Measurements from ENCODE around the gene NPS.

Gene NPS

DNA sequence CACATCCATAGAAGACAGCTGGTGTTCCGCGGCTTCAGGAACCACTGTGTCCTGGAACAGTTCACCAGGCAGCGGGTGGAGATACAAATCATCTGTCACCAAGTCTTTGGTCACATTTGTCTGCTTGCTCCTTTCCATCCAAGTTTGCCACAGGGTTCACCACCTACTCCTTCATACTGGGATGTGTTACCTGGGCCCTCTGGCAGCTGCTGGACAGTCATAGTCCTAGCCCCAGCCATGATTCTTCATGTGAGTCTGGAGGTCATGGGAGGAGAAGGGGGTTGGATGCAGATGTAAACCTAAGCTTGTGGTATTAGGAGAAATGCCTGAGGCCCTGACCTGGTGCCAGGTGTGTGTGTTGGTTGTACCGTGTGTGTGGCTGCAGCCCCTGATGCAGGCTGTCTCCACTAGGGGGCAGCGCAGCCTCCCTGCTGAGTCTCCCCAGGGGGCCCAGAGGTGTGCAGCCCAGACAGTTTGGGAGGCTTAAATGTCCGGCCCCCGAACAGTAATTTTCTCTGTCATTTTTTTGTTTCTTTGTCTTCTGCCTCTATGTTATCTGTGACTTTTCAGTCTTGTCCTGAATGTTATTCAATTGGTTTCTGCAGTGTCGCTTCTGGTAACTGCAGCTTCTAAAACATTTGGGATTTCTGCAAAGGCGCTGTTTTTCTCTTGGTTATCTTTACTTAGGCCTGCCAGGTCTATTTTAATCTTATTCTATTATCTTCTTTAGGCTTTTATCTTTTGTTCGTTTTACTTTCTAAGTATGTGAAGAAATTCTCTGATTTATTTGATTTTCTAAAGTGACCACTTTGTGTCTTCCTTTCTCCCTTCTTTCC lies 14.8 kb downstream of the NPS start:
- DNase-seq, result no peak

DNA sequence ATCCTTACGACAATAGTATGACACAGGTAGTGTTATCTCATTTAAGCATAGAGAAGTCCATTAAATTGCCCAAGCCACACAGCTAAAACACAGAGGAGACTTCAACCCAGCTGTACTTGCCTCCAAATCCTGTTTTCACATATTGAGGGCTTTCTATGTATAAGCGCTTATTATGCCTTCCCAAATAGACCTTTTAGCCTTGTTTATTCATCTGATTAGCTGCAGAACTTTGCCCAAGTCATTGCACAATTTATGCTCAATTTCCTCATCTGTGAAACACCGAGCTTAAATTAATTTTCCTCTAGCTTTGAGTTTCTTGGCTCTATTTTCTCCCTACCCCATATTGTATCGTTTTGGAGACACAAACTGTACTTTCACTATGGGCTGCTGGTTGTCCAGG lies 15.5 kb downstream of the NPS start:
- DNase-seq, result no peak

DNA sequence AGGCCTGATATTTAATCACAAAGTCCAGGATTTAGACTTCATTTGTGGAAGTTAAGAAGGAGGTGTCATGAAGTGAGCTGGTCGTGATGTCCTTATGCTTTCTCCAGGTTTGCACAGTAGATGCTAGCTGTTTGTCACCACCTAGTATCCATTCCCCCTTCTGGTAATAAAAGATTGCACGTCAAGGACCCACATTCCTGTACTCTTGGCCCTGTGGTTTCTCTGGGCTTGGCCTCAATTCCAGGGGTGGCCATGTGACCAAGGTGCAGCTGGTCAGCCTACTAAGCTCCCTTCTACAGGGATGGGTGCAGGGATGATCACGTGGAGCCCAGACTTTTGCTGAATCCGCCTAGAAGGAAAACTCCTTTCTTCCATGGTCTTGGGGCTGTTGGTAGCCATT lies 16.5 kb downstream of the NPS start:
- no peak for DNase-seq

DNA sequence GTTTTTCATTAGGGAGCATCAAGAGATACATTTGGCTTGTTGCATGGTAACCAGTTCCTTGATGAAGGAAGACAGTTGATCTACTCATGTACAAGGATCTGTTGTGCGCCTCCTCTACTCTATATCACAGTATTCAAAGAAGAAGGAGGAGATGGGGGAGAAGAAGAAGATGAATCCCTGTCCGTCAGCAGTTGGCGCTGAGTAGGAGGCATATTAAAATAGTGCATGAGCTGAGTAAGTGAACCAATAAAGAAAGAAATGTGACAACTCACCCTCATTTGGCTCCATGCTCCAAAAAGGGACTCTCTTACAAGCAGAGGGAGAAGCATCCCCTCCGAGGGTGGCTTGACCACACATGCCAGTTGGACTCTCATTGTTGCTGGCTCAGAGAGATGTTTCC lies 20.1 kb downstream of the NPS start:
- no peak for DNase-seq

DNA sequence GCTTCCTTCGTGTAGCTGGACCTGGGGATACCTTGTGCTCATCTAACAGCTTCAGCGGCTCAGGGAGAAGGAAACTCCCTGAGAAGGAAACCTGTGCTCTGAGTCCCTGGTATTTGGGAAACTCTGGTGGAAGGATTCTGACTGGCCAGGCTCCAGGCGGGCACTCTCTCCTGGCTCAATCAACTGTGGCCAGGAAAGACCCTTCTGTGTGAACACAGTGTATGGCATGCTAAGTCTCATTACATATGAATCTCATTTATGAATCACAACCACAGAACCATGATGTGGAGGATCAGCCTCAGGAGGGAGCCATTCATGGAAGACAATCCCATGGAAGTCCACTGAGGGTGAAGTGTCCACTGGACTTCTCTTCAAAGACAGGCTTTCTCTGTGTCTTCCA lies 20.9 kb downstream of the NPS start:
- DNase-seq, result no peak

DNA sequence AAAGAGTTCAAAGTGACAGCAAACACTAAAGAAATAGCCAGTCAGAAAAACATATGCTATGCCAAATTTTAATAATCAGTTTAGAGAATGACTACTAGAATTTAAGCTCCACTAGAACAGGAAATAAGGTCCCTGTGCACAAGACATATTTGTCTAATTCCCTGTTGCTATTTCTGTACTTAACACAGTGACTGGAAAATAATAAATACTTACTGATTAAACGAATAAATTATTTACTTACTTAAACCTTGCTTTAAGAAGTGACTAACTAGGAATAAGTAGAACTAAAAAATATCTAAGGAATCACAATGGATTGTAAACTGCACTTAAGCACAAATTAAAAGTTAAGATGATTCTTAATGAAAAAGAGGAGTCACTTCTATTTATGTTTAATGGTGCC lies 22.3 kb downstream of the NPS start:
- no peak for DNase-seq

DNA sequence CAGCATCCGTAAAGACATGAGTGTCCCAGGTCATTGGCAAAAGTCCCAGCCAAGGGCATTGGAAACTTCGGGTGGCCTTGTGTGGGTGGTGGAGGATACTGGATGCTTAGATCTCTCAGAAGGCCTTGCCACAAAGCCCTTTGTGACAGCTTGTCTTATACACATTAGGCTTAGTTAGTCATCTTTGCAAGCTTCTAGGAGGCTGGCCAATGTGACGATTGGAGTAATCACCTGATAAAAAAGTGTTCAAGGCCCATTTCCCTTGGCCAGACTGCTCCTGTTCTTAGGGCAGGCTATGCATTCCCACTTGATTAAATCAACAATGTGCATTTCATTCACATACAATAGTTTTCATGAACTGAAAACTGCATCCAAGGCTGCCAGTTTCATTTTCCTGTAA lies 26.9 kb downstream of the NPS start:
- no peak for DNase-seq

DNA sequence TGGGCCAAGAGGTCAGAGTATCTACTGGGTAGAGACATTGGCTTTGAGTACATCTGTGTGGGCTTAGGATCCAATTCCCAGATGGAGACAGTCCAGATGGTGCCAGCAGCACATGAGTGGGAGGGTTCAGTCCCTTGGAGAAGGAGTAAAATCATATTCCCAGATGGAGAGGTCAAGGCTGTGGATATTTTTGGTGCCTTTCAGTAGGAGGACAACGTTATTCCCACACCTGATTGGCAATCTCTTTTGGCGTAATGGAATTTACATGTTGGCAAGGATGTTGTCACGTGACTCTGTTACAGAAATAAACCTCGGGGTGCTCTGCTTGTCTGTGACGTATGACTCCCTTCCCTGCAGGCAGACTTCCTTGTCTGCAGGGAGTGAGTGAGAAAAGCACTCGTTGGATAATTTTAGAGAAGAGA lies 27.6 kb downstream of the NPS start:
- no peak for DNase-seq

DNA sequence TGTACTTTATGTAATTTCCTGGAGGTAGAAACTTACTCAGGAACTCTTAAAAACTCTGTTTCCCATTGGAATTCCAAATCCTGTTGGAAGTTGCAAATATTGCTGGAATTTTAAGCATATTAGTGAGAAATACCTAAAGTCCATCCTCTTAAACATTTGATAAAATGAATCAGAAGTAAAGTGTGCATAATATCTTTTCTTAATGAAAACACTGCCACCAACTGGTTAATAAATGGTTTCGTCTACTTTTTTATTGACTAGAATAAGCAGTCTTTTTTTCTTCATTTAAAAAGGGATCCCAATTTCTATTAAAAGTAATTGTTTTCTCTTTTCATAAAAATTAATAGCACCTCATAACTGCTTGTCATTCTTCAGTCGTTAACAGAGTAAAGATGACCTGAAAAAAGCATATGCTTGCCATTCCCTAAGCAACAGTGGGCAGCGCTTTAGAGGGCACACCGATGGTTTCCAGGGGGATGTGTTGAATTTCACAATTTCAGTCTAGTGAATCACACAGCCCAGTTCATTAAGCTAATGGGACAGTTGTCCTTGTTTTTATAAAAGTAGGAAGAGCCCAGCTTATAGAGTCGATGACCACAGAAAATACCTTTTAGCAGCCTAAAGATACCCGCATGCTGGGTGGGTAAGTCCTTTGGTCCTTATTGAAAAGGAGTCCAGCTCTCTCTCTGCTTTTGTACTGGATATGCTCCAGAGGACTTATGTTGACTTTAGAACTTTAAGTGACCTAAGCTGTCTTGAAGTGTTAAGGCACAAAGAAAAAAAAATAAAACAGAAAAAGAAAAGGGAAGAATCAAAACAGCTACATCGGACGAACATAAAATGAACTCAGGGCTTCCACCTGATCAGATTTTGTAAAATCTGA lies 28.5 kb downstream of the NPS start:
- DNase-seq, result no peak

DNA sequence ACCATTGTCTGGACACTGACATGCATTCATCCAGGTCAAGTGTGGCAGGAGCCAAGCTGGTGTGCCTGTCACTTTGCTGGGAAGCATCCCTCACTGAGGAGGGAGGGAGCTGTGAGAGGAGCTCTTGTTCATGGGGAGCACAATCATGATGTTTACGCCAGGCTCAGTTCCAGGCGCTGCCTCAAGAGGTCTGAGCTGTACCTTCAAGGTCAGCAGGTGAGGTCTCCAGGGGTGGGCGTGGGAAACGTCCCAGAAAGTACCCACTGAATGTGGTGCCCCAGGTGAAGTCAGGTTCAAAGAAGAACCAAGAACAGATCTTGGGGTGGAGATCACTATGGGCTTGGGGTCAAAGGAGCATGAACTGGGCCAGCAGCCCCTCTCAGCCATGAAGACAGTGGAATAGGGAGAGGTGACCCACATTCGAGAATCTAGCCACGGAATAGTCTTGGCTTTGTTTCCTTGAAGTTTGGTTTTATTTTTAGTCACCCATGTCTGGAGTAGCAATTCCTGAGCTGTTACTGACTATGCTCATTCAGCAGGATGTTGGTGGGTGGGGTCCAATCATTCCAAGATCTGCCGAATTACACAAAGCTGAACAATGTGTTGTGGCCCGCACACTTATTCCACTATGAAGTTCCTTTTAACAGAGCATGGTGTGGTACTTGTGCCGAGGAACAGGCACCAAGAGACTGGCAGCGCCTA lies 29.3 kb downstream of the NPS start:
- DNase-seq, result no peak

DNA sequence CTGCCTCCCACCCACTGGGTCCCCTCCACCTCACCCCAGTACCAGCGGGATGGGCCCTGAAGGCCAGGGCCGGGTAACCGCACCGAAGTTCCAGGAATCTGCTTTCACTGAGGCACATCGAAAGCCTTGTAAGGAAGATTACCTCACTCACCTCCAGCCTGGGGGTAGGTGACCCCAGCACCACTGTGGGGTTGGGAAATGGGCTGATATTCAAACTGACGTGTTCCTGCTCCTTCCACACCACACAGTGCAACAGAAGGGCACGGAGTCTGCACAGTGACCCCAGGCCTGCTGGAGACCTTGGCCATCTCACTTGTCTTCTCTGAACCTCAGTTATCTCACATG lies 29.8 kb downstream of the NPS start:
- DNase-seq, result no peak

DNA sequence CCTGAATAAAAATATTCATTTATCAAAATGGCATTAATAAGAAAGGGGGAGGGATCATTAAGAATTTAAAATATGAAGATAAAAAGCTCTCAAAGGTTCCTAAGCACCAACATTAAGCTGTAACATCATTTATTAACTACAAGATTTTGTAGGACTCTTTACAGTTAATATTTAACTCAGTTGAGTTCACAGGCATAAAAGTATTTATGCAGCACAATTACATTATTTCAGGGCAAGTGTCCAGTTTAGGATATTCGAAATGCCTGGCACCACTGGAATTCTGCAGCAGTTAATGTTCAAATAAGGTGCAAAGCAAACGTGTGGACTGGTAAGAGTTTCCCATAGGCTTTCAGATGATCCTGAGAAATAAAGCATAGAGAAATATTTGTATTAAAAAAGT lies 30.5 kb downstream of the NPS start:
- no peak for DNase-seq

DNA sequence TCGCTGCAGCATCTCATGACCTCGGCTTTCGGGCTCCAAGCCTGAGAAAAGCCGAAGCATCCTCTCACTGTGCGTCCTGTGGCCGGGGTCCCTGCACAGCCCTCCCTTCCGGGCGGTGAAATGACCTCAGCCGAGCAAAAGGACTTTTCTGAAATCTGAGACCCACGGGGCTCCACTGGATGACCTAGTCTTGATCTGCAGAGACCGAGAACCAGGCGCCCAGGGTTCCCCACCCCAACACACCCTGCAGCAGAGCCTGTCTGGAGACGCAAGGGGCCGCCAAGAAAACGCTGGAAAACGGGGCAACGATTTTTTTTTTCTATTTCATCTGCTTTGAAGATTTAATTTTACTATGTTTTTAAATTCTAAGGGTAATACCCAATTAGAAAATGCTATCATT lies 31.7 kb downstream of the NPS start:
- no peak for DNase-seq

DNA sequence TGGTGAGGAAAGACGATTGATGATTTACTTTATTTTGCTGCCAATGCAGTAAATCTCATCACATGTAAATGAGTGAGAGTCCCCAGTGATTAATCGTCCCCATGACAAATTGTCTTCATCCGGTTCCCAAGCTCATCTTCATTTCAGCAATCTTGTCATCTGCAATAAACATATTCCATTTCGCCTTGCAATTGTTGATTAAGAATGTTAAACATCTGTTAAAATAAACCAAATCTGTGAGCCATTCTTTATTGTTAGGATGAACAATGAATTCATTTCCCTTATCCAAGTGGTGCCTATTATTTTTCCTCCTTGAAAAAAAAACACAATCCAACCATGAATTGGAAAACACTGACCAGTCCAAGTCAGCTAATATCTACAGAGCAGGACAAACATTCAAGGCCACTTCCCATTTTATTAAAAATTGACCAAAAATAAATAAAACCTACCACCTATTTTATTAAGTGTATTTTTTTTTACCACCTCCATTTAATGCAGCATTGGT lies 36.5 kb downstream of the NPS start:
- no peak for DNase-seq

DNA sequence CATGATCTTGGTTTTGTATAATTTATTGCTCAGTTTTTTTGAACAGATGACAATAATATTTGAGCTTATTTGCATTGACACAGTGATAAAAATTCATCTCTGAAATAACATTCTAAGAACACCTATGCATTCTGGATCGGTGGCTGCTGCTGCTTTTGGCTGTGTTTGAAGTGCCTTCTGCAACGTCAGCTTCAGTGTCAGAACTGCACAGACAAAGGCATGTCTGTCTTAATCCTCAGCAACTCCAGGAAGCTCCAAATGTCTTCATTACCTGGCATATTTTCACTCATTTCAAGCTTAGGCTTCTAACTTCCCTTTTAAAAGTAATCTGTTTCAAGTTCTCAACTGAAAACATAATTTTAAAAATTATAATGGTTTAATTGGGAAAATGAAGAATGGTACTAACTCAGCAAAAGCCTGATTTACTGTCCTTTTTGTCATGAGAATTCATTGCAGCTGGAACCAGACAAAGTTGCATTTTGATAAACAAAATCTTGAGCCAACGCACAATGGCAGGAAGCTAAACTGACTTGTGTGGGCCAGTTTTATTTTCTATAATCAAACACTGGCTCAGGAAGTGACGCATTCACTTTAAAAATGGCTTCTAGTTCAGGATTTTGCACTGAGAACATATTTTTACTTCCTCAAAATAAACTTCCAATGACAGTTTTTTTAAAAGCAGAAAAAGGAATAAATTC lies 38.7 kb downstream of the NPS start:
- DNase-seq, result no peak

DNA sequence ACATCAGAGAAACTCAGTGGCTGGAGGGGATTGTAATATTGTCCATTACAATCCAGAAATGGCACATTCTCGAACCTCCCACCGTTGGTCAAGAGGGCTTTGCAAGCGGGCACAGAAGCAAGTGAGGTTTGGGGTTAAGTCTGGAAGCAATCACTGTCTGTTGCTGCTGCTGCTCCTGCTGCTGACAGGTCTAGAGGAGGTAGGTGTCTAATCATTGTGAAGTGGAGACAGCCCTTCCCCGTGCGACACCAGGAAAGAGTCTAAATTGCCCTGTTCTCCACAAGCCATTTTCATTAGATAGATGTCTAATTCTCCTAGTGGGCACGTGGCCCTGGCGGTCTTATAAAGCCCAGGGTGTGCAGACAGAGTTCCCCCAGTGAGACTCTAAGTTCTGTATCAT lies 43.5 kb downstream of the NPS start:
- DNase-seq, result no peak

DNA sequence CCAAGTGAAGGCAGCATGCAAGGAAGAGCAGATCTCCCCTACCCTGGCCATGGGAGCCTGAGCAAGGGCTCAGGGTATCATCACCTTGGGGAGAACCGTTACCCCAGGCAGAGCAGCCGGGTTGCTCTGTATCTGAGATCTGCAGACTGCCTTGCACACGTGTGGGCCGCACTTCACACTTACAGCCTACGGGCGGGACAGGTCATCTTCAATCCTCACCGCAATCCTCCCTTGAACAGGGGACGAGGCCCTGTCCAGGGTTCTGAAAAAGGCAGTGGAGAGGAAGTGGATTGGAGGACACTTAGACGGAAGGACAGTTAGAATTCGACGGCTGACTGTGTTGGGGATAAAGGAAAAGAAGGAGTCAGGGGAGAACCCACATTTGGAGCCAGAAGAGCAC lies 51.4 kb downstream of the NPS start:
- DNase-seq, result no peak
